HCT116 (cell line): ENCODE data around the gene TSEN34. TPM values are rescaled to one million over a fixed set of nuclear protein-coding genes. Genes with fewer than 3 reads are reported as not detected.

Experiments
- ATAC-seq: fragments of 200-7000 bp; cut with Tn5 transposase; 2 replicates; pipeline ENCODE4 v1.9.1; 2020; ENCODE audit warnings: mild to moderate bottlenecking, moderate library complexity
- BruUV-seq: library from RNA; stranded (reverse); fragments of 400-500 nt; replicated peaks from 2 replicates; lab custom pipeline; 2021; lab: Mats Ljungman, UMichigan
- CTCF ChIA-PET: fragments of 300-600 bp; sonication (Branson Sonifier 250); formaldehyde crosslinking; loops from one replicate; lab custom pipeline; 2021; ENCODE audit warnings: antibody characterized with exemption; lab: Charles Lee
- POLR2A ChIA-PET: fragments of 300-600, 350-600 bp; sonication (Branson Sonifier 250); formaldehyde crosslinking; loops from one replicate; lab custom pipeline; 2021; ENCODE audit warnings: antibody characterized with exemption; lab: Charles Lee
- RAD21 ChIA-PET, 2 experiments: fragments of 300-600 bp; sonication (Branson Sonifier 250); formaldehyde crosslinking; loops; one replicate each; lab custom pipeline; 2023; ENCODE audit warnings: low total read pairs in 2 of 2; ENCODE audit not compliant: uncharacterized antibody in 2 of 2, unreplicated experiment in 2 of 2, low non-redundant PET in 1 of 2; lab: Charles Lee
- DNase-seq: peaks from one replicate; pipeline ENCODE4 v3.0.0-alpha.2; 2010; ENCODE audit warnings: low read depth, low spot score
- H2AFZ ChIP-seq: fragments of 200-600 bp; shearing (Covaris generic), sonication (generic); 2 replicates; pipeline ENCODE4 v1.6.1; 2017; ENCODE audit warnings: low read depth, mixed run types, mixed read lengths, antibody characterized with exemption, low read length; ENCODE audit not compliant: poor library complexity, severe bottlenecking
- H3K27ac ChIP-seq: 2 replicates; pipeline ENCODE4 v1.5.1; 2012; ENCODE audit warnings: low read depth, low read length
- H3K27me3 ChIP-seq: fragments of 200-600 bp; sonication (generic); 2 replicates; pipeline ENCODE4 v1.6.1; 2016; ENCODE audit warnings: mixed run types, low read length, mixed read lengths; ENCODE audit not compliant: insufficient read depth
- H3K36me3 ChIP-seq, 2 experiments: fragments of 200-500 bp in 1 of 2; fragments of 200-600 bp in 1 of 2; sonication (Bioruptor generic) in 1 of 2; sonication (generic) in 1 of 2; 2 replicates each; pipeline versions ENCODE4 v1.5.1 to v1.6.1; 2014 to 2016; ENCODE audit warnings: low read length in 2 of 2, inconsistent platforms in 1 of 2, mixed read lengths in 1 of 2, mixed run types in 1 of 2; ENCODE audit not compliant: insufficient read depth in 2 of 2, control insufficient read depth in 1 of 2
- H3K4me1 ChIP-seq, 2 experiments: fragments of 200-600 bp in 1 of 2; sonication (generic) in 1 of 2; 2 replicates each; pipeline versions ENCODE4 v1.5.1 to v1.6.1; 2012 to 2017; ENCODE audit warnings: low read length in 2 of 2, inconsistent platforms in 1 of 2, mild to moderate bottlenecking in 1 of 2, mixed read lengths in 1 of 2, mixed run types in 1 of 2, moderate library complexity in 1 of 2; ENCODE audit not compliant: insufficient read depth in 2 of 2, control insufficient read depth in 1 of 2
- H3K4me2 ChIP-seq: fragments of 200-600 bp; sonication (generic); 2 replicates; pipeline ENCODE4 v1.6.1; 2017; ENCODE audit warnings: mixed run types, low read length, mixed read lengths
- H3K4me3 ChIP-seq, 2 experiments: fragments of 200-600 bp in 1 of 2; sonication (generic) in 1 of 2; replicated peaks in 1 of 2; 2 replicates each; pipeline ENCODE4 v1.5.1; 2011 to 2016; ENCODE audit warnings: low read length in 2 of 2, control low read depth in 1 of 2, low read depth in 1 of 2, mild to moderate bottlenecking in 1 of 2, mixed read lengths in 1 of 2, mixed run types in 1 of 2
- H3K79me2 ChIP-seq: fragments of 200-600 bp; sonication (generic); 2 replicates; pipeline ENCODE4 v1.6.1; 2017; ENCODE audit warnings: mild to moderate bottlenecking, mixed run types, low read length, moderate library complexity, mixed read lengths; ENCODE audit not compliant: insufficient read depth
- H3K9ac ChIP-seq: fragments of 200-600 bp; sonication (generic); 2 replicates; pipeline ENCODE4 v1.6.1; 2016; ENCODE audit warnings: low read length, mixed read lengths
- H3K9me2 ChIP-seq: fragments of 200-600 bp; sonication (generic), shearing (Covaris generic); 2 replicates; pipeline ENCODE4 v1.6.1; 2017; ENCODE audit warnings: mixed run types, mild to moderate bottlenecking, moderate library complexity; ENCODE audit not compliant: insufficient read depth
- H3K9me3 ChIP-seq, 2 experiments: fragments of 200-500 bp in 1 of 2; fragments of 200-600 bp in 1 of 2; sonication (Bioruptor generic) in 1 of 2; sonication (generic) in 1 of 2; 2 replicates each; pipeline ENCODE4 v1.6.1; 2014 to 2017; ENCODE audit warnings: low read length in 2 of 2, mixed read lengths in 2 of 2, inconsistent platforms in 1 of 2, low read depth in 1 of 2, mild to moderate bottlenecking in 1 of 2, mixed run types in 1 of 2, moderate library complexity in 1 of 2; ENCODE audit not compliant: control insufficient read depth in 1 of 2, insufficient read depth in 1 of 2
- H4K20me1 ChIP-seq: fragments of 200-600 bp; sonication (generic), shearing (Covaris generic); 2 replicates; pipeline ENCODE4 v1.6.1; 2017; ENCODE audit warnings: mixed run types, mild to moderate bottlenecking, moderate library complexity; ENCODE audit not compliant: insufficient read depth
- ATF3 ChIP-seq: IDR thresholded peaks from 2 replicates; pipeline ENCODE4 v1.6.1; 2012
- CBX3 ChIP-seq: IDR thresholded peaks from 2 replicates; pipeline ENCODE4 v1.6.1; 2012; ENCODE audit warnings: low read depth
- CTCF ChIP-seq, 3 experiments: fragments of 200-600 bp in 1 of 3; sonication (generic) in 1 of 3; IDR thresholded peaks in 2 of 3; conservative IDR thresholded peaks in 1 of 3; 2 replicates each; pipeline ENCODE4 v1.5.1; 2012 to 2017; ENCODE audit warnings: low read depth in 2 of 3, low read length in 2 of 3, antibody characterized with exemption in 1 of 3, borderline replicate concordance in 1 of 3, control low read depth in 1 of 3, mild to moderate bottlenecking in 1 of 3, mixed read lengths in 1 of 3, mixed run types in 1 of 3, moderate library complexity in 1 of 3; ENCODE audit not compliant: insufficient read depth in 1 of 3
- EZH2 ChIP-seq: fragments of 200-600 bp; sonication (generic); IDR thresholded peaks from 2 replicates; pipeline ENCODE4 v1.6.1; 2017; ENCODE audit warnings: antibody characterized with exemption, mixed run types
- EZH2phosphoT487 ChIP-seq: fragments of 200-600 bp; IDR thresholded peaks from 2 replicates; pipeline ENCODE4 v1.6.1; 2018; ENCODE audit warnings: antibody characterized with exemption, borderline replicate concordance
- FOSL1 ChIP-seq: IDR thresholded peaks from 2 replicates; pipeline ENCODE4 v1.6.1; 2012; ENCODE audit warnings: low read depth
- JUND ChIP-seq: IDR thresholded peaks from 2 replicates; pipeline ENCODE4 v1.6.1; 2012
- MAX ChIP-seq: IDR thresholded peaks from 2 replicates; pipeline ENCODE4 v1.6.1; 2012
- POLR2AphosphoS5 ChIP-seq: IDR thresholded peaks from 2 replicates; pipeline ENCODE4 v1.6.1; 2011; ENCODE audit warnings: mild to moderate bottlenecking, low read depth, low read length, moderate library complexity
- RAD21 ChIP-seq: IDR thresholded peaks from 2 replicates; pipeline ENCODE4 v1.6.1; 2012; ENCODE audit warnings: low read depth, mild to moderate bottlenecking
- REST ChIP-seq: IDR thresholded peaks from 2 replicates; pipeline ENCODE4 v1.6.1; 2012; ENCODE audit warnings: low read depth
- SP1 ChIP-seq: IDR thresholded peaks from 2 replicates; pipeline ENCODE4 v1.6.1; 2012; ENCODE audit warnings: low read depth
- SRF ChIP-seq: IDR thresholded peaks from 2 replicates; pipeline ENCODE4 v1.6.1; 2012; ENCODE audit warnings: low read depth
- TCF7L2 ChIP-seq: IDR thresholded peaks from 2 replicates; pipeline ENCODE4 v1.7.0; 2011; ENCODE audit warnings: borderline replicate concordance, inconsistent platforms; ENCODE audit not compliant: insufficient read depth, insufficient read length; ENCODE audit errors: extremely low read depth
- YY1 ChIP-seq: IDR thresholded peaks from 2 replicates; pipeline ENCODE4 v1.6.1; 2011; ENCODE audit warnings: low read length, low read depth, moderate library complexity, mild to moderate bottlenecking; ENCODE audit not compliant: insufficient replicate concordance; ENCODE audit errors: extremely low read depth
- ZBTB33 ChIP-seq: IDR thresholded peaks from 2 replicates; pipeline ENCODE4 v1.6.1; 2011; ENCODE audit warnings: mild to moderate bottlenecking, low read length, moderate library complexity; ENCODE audit not compliant: insufficient replicate concordance; ENCODE audit errors: extremely low read depth
- ZFX ChIP-seq: fragments of 450-650 bp; IDR thresholded peaks from 2 replicates; pipeline ENCODE4 v1.6.1; 2017
- ZNF274 ChIP-seq: fragments of 200-500 bp; sonication (Bioruptor generic); IDR thresholded peaks from 2 replicates; pipeline ENCODE4 v1.6.1; 2014; ENCODE audit warnings: mild to moderate bottlenecking, low read depth, low read length, inconsistent platforms
- intact Hi-C: fragments of 100-400 bp; cut with micrococcal nuclease; formaldehyde crosslinking; loops from 2 replicates; pipeline ENCODE4 v1.10.0; 2022
- total RNA-seq: library from RNA; stranded (reverse); gene quantifications from one replicate; pipeline ENCODE4 v1.2.1, GENCODE V29; 2021; ENCODE audit not compliant: unreplicated experiment

TSEN34 gene
- total RNA-seq, 1 experiment from 2014 or later: 99.9 TPM

GRCh38 chr19:54211235-54211634 is 20.1 kb downstream of the TSEN34 start:
- Histone ChIP-seq H3K36me3 (peaks cover 14 to 21% of the 10 kb centered on the region in 2 experiments; a peak in 3 of 4 replicates), H3K4me2 (no peak overlapping the region), H3K9ac (no peak overlapping the region), H3K79me2 (peaks cover 18% of the 10 kb centered on the region), H4K20me1 (peaks cover 27% of the 10 kb centered on the region; the same call in 1 of the 2 replicates), H3K27ac (no peak overlapping the region), H2AFZ (no peak overlapping the region), H3K27me3 (no peaks in the 10 kb centered on the region), H3K4me1 (peaks cover 9 to 37% of the 10 kb centered on the region in 2 experiments; a peak in 3 of 4 replicates)
- intact Hi-C loops: no loop called here
- ChIA-PET POLR2A (no interaction called here), RAD21 (no interaction called here), CTCF (no interaction called here)
- DNase-seq: no peak
- no TSS peak for BruUV-seq
- ATAC-seq: no peak
- TF ChIP-seq FOSL1 (no peak), RAD21 (no peak), ZNF274 (no peak), EZH2 (no peak), CBX3 (no peak), MAX (no peak), YY1 (no peak), REST (no peak), SP1 (no peak), JUND (no peak), ATF3 (no peak), SRF (no peak), TCF7L2 (no peak), CTCF (IDR thresholded peaks at IDR 0.05 in 2 of 3, conservative IDR thresholded peaks at IDR 0.05 in 1 of 3; ENCODE audit: borderline replicate concordance in 1 of 3, insufficient read depth in 1 of 3, low read depth in 2 of 3, low read length in 2 of 3) (no peak; a peak in 1 of 6 replicates), ZBTB33 (no peak), ZFX (no peak), EZH2phosphoT487 (no peak), POLR2AphosphoS5 (no peak)
- TF ChIP-seq, all 23 proteins: peak for 0
- no peak overlapping the region for H3K4me3 ChIP-seq
- H3K9me3 ChIP-seq: no peaks in the 10 kb centered on the region
- H3K9me2 ChIP-seq: no peaks in the 10 kb centered on the region
